NCI-H446 (cell line): ENCODE measurements around the gene ZNF775.

ENCODE experiments used
- DNase-seq, 2 experiments: peaks; one replicate each; lab custom pipeline; 2025; lab: John Stamatoyannopoulos, UW

ZNF775 gene

DNA sequence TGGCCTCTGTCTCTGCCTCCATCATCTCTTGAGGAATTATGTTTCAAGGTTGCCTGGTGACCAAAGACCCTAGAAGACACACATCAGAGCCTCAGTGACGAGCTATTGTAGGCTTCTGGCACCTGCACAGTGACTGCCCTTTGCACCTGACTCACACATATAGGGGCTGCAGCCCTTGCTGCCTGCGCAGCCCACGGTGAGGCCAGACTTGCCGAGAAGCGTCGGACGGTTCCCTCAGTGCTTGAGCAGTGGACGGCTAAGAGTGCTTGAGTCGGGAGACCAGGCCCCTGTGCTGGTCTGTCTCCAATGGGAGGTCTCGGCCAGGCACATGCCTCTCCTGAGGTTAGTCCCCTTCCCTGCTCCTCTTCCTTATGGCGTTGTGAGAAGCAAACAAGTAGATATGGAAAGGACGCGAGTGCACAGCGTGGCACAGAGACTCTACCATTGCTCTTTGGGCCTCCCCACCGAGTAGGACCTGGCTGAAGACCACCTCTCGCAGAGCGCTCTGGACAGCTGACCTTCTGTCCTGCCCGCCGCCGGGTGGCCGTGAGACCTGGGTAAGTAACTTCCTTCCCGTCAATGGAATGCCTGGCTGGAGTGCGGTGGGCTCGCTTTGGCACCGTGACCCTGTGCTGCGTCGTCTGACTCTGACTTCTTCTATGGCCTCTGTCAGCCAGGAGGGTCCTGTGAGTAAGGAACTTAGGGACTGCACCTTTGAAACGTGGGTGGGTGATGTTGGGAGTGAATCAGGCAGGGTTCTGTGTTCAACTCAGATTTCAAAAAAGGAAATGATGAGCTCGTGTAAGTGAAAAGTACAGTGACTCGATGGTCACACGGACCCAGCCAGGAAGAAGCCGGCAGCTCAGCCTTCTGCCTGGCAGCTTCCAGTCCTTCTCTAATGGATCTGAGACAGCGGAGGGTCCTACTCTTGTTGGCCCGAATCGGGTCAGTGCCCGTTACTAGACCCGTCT lies 33.7 kb downstream of the ZNF775 start:
- no peak for DNase-seq

DNA sequence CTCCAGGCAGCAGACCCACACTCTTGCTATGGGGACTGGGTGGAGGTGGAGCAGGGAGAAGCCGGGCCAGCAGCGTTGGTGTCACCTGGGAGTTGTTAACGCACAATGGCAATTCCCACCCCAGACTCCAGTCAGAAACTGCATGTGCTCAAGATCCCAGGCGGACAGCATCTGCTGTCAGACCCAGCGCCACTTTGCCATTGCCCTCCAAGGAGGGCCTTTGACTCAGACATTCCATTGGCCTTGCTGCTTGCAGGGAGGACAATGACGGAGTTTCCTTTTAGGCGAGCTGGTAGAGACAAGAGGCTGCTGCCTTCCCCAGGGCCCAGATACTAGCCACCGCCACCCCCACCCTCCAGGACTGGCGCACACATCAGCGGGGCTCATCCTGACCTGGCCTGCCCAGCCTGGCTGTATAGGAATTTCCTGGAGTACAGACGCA lies 34.5 kb downstream of the ZNF775 start:
- no peak for DNase-seq

DNA sequence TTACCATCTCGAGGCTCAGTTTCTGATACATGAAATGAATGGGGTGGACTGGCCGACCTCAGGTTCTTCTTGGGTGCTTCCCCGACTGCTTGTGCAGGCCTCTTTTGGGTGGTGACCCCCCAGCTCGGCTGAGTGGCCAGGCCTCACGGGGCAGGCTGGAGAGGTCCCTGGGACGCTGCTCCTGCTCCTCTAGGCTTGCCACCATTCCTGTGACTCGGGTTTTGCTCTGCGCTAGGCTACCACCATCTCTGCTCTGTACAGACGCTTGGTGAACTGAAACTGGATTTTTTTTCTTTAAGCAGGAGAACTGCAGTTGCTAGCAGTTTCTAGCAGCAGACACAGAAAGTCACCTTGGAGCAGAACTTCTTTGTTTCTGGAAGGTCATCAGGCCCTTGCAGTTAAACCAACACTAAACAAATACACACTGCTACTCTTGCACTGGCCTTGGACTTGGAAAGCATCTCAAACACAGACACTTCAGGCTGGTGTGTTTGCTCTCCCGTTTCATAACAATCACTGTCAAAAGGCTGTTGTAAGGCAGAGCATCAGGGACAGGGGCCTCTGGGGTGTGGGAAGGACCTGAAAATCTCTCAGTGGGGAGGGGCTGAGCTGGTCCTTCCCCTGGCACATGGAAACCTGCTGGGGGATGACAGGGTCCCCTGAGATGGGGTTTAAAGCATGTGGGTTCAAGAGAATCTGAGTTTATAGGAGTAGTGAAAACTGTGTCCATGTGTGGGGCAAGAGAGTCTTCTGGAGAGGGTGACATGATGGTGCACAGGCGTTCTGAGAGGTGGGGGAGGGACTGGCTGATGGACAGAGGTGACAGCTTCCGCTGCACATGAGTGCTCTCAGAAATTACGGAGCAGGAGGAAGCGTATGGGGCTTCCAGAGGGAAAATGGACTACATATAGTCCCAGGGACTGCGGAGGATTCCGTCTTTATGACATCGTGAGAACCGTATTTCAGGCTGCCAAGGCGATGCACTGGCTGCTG lies 36.3 kb downstream of the ZNF775 start:
- no peak for DNase-seq

DNA sequence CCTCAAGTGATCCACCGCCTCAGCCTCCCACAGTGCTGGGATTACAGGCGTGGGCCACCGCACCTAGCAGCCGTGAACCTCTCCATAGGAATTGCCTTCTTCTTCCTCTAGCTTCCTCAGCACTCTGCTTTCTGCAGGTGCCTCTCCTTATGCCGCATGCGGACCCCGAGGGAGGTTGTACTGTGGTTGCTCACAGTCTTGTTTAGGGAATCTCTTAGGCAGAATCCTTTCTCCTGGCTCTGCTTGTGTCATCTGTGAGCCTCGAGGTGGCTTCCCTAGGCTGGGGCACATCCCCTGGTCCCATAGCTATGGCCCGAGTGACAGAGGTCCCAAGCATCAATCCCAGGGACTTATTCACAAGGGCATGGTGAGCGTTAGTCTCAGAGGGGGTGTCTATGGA lies 38.1 kb downstream of the ZNF775 start:
- no peak for DNase-seq

DNA sequence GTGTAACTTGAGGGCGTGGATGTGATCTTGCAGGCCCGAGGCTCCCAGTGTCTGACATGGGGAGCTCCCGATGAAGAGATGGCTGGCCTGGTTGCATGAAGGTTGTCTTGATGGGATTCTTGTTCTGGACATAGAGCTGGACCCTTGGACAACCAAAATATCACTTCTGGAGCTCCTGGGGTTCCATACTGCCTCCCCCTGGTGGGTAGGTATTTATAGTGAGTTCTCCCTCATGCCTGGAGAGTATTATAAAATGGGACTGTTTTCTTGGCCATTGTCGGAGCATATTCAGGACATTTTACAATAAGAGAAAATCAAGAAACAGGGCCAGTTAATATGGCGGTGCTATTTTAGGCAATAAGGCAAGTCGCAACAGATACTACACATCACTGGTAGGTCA lies 38.7 kb downstream of the ZNF775 start:
- no peak for DNase-seq

DNA sequence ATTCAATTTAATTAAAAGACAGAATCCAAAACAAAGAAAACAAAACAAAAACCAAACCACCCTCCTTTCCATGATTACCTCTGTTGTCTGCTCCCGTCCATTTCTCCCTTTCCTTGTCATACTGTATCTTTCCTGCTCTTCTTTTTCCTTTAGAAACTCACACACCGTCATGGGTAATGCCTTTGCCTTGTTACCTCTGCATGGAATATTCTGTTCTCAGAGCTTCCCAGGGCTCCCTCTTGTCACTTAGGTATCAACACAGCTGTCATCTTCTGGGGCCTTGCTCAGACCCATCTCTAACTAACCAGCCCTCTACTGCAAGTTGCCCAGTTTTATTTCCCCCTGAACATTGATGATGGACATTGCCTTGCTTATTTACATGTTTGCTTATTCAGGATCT lies 41.1 kb downstream of the ZNF775 start:
- DNase-seq: no peak

DNA sequence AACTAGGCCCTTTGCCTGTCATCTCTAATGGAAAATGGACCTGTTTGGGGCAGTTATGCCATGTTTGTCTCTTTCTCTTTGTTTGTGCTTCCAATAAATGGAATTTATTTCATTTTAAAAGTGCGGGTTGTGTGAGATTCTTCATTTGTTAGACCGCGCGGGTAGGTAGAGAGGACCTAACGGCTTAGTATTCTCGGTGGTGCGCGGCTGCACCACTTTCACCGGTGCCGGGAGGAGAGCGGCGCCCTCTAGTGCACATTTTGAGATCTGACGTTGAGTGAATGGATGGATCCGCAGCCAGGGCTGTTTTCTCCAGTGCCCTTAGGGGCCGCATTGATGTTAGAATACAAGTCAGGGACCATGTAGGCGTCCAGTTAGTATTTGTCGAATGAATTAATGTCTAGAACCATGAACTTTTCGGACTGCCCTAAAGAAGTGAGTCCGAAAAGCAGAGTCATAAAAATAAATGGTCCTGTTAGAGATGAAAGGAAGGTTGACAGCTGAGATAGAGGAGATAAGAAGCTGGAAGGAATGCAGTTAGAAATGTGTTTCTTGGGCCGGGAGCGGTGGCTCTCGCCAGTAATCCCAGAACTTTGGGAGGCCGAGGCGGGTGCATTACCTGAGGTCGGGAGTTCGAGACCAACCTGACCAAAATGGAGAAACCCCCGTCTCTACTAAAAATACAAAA lies 42.0 kb downstream of the ZNF775 start:
- peak; percentile 56 to 88 for DNase-seq

DNA sequence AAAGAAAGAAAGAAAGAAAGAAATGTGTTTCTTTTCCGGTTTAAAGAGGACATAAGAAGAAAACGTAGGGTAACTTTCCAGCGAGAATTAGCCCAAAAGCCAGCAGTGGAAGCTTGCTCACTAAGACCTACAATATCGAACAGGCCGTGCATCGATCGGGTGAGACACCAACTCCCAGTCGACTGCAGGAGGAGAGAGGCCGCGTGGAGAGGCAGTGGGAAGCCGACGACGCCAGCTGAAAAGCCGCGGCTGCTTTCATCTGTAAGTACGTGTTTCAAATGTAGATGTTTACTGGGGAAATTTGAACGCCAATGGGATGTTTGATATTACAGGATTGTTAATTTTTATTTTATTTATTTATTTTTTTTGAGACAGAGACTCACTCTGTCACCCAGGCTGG lies 42.7 kb downstream of the ZNF775 start:
- no peak for DNase-seq

DNA sequence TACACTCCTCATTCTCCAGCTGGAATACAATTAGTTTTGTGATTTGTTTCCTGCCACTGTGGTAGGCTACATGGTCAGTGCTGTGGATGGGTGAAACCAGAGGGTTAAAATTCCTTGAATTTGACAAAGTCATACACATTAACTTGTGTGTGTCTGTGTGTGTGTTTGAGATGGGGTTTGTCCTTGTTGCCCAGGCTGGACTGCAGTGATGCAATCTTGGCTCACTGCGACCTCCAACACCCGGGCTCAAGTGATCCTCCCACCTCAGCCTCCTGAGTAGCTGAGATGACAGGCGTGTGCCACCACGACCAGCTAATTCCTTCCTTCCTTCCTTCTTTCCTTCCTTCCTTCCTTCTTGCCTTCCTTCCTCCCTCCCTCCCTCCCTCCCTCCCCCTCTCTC lies 46.5 kb downstream of the ZNF775 start:
- no peak for DNase-seq

DNA sequence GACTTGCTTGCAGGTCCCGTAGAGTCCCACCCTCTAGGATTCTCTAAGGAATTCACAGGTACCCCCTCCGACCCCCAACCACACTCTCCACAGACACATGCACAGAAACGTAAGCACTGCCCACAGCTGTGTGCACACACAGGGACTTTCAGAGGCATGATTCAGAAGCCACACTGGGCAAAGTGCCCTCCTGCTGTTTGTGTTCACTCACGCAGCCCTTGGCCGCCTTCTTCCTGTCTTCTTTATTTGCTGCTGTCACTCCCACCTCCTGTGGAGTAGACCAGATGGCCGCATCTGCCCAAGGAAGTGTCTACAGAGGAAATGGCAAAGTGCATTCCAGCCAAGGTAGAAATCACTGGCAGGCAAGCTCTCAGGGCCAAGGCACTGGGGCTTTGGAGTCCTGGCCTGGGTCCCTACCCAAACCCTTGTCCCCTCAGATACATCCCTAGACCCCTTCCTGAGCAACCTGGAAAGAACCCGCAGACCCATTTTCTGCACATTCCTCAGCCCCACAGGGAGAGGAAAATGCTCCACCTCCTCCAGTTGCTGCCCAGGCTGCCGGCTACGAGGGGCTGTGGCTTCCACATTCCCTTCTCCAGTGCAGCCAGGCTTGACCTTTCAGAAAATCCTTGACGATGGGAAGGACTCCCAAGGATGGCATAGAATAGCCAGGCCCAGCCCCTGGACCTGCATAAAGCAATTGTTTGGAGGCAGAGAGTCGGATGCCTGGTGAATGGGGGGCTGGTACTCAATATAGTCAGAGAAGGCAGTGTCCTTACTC lies 49.7 kb downstream of the ZNF775 start:
- DNase-seq: peak; percentile 67 to 89

DNA sequence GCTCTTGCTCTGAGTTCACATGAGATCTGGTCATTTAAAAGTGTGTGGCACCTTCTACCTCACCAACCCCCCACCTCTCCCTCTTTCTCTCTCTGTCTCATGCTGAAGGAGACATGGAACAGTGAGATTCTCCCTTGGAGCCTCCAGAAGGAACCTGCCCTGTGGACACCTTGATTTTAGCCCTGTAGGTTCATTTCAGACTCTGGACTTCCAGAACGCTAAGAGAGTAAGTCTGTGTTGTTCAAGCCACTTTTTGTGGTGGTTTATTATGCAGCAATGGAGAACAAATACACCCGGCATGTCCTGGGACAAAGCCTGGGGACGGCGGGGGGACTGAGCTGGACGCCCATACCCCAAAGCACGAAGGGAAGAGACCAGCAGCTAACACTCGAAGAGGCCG lies 50.6 kb downstream of the ZNF775 start:
- no peak for DNase-seq

DNA sequence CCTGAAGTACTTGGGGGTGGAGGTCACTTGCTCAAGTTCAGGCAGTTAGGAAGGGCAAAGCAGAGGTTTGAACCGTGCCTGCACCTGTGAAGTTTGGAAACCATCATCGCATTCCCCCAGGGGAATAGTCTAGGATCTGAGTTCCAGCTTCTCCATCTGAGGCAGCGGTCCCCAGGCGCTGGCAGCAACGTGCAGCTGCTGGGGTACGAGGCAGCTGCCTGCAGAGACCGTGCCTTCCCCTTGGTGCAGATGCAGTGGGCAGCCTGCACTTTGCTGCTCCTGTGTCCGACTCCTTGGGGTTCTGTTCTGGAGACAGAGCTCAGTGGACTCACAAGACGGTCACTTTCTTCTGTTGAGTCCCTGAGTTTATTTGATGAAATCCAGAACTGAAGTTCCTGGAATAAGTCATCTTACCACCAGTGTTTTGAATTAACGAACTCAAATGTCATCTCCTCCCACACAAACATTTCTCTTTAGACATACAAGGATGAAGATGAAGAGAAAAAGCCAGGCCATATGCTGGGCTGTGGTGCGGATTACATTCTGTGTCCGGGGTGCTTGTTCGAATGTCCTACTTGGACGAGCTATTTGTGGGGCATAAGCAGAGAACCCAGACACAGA lies 51.4 kb downstream of the ZNF775 start:
- no peak for DNase-seq

DNA sequence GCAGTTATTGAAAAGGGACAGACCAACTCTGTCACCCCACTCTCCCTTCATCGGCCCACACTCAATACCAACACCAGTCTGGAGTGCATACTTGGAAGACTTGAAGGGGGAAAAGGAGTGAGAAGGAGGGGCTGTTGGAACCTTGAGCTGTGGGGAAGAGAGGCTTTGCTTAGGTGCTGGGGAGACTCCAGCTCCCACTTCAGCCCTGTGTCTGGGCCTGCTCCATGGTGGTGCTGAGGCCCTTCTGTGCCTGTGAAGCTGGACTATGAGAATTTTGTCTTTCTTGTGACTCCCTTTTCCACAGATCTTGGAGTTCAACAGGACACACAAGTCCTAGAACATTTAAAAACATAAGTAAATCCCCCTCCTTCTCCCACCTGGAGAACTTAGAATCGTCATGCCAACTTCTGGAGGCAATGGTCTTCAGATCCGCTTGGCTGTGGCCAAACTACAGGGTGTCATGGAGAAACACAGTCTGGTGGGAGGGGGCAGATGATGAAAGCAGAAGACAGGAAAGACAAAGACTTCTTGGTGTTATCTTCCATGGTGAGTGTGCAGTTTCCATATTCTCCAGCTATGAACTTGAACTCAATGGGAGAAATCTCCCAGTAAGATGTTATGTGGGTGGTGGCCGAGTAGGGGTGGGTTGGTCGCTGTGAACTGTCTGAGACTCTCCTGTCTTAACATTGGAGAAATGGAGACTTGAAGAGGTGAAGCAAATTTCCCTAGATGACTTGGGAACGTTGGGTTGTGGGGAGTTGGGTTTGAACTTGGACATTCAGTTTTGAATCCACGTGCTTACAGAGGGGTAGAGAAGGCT lies 52.9 kb downstream of the ZNF775 start:
- no peak for DNase-seq

DNA sequence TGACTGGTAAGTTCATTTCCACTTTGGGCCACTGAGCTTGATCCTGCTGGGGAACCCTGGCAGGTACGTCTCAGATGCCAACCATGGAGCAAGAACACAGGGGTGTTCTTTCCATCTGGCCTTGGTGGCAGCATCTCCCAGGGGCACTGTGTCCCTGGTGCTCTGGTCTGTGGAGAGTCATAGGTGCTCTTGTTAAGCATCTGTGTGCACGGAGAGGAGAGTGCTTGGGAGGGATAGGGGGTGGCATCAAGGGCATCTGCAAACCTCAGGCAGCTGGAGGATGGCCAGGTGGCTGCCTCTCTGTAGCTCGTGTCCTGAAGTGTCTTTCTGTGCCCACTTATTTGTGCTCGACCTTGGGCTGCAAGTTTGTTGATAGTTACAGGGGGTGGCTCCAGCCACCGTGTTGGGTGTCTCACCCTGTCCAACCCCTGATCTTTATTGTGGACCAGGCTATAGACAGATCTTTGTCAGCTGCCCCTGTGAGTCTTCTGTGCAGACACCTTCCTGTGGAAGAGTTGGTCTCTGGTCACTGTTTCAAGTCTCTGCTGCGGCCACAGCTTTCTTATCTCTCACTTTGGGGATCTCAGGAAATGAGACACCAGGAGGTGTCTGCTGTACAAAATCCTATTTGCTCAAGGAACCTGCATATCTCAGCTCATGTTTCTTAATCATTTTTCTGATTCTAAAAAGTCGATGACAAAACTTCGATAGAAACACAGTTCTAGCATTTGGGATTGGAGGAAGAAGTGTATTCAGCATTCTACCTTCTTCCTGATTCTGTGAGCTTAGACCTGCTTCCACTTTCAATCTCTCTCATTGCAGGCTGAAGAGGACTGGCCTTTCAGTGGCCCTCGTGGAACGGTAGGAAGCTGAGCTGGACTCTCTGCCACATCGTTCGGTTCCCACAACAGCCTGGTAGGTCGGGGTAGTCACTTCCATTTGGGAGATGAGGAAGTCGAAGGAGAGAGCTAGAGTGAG lies 54.1 kb downstream of the ZNF775 start:
- no peak for DNase-seq

DNA sequence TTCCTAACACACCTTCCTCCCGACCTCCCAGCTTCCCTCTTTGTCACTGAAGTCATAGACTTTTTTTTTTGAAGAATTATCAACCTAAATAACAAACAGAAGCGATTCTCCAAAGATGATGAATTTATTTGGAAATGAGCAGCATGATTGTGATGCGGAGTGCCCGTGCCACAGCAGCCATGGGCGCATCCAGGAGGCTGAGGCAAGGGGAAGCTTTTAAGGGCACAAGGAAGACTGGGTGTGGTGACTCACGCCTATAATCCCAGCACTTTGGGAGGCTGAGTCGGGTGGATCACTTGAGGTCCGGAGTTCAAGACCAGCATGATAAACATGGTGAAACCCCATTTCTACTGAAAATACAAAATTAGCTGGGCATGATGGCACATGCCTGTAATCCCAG lies 55.1 kb downstream of the ZNF775 start:
- DNase-seq: no peak

DNA sequence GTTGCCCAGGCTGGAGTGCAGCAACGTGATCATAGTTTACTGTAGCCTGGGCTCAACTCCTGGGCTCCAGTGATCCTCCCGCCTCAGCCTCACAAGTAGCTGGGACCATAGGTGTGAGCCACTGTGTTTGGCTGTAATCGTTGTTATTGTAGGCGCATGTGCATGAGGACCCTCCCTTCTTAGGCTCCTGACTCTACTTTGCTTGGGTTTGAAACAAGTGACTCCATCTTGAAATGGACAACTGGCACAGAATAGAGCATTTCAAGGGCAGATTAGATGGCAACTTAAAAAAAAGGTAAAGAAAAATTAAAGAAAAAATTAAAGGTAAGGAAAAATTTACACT lies 55.9 kb downstream of the ZNF775 start:
- no peak for DNase-seq

DNA sequence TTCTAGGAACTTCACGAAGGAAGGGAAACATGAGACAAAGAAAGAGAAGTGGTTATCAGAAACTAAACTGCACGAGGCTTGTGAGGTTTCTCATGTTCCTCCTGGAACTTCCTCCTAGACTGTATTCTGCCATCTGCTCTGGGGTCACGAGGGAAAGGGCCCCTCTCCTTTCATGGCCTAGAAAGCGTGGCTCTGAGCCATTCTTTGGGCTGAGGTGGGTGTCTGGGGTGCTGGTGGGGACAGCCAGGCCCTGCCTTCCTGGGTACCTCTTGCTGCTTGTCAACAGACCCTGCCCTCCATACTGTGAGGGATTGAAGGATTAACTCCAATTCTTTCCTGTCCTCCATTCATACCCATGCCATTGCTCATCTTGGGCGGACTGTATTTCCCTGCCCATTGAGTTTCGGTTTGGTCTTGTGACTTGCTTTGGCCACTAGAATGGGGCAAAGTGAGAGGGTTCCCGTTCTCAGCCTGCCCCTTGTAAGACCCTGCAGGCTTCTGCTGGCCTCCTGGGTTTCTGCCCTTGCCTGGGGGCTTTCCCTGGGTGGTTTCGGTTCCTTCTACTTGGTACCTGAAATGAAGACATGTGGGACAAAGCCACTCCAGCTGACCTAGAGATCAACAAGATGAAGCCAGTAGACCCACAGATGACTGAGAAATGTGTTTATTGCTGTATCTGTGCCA lies 56.4 kb downstream of the ZNF775 start:
- DNase-seq: no peak

DNA sequence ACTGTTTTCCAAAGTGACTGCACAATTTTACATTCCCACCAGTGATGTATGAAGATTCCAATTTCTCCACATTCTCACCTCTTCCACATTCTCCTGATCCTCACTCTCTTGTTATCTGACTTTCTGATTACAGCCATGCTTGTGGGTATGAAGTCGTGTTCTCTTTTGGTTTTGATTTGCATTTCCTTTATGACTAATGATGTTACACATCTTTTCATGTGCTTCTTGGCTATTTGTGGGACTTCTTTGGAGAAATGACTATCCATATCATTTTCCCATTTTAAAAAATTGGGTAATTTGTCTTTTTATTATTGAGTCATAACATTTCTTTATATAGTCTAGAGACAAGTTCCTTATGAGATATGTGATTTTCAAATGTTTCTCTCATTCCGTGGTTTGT lies 60.8 kb downstream of the ZNF775 start:
- DNase-seq: no peak
